Epithelial cell of proximal tubule (primary cell): Measurements from ENCODE around the gene ACD. TPM values are rescaled to one million over a fixed set of nuclear protein-coding genes. Genes with fewer than 3 reads are reported as not detected.
A peak's percentile ranks its signal among the peaks of the same experiment; 100 is the strongest.

Source experiments
- DNase-seq: peaks from one replicate; pipeline ENCODE4 v3.0.0-alpha.2; 2011; ENCODE audit warnings: low read depth
- H3K4me3 ChIP-seq: 2 replicates; pipeline ENCODE4 v1.5.1; 2011; ENCODE audit warnings: low read depth, mild to moderate bottlenecking, low read length
- total RNA-seq: library from RNA; depleted of rRNA; stranded (reverse); fragments of >200 nt; gene quantifications from 2 replicates; pipeline ENCODE4 v1.2.3, GENCODE V29; 2015
- TF ChIP-seq, protein P1 (sequence below): conservative IDR thresholded peaks from 2 replicates; pipeline ENCODE4 v1.5.1; 2012; ENCODE audit warnings: low read depth, mild to moderate bottlenecking, low read length

The ACD gene
- total RNA-seq, 1 donor from 2014 or later, result 71.6 TPM

DNA sequence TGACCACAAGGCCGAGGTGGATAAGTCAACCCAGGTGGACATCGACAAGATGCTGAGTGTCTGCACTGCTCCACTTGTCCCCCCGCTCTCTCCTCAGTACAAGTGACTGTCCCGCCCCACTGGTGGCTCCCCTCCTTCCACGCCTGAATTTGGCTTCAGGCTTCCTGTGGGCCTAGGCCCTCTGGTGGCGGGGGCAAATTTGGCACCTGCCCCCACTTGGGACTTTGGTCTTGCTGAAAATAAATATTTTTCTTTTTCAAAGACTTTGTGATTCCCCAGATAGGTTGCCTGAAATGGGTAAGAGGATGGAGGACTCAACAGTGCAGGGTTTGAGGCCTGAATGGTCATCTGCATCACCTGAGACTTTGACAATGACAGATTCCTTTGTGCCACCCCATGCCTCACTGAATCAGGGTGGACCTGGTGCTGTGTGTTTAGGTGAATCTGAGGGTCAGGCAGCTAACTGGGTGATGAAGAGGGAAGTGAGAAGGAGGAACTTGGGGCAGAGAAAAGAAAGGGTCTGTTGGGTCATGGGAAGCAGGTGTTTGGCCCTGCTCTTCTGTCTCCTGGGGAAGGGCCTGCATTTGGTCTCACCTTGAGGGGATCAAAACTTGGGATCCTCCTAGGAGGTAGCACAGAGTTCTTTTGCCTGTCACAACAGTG is 8.6 kb upstream of the ACD start:
- TF ChIP-seq, protein P1, sequence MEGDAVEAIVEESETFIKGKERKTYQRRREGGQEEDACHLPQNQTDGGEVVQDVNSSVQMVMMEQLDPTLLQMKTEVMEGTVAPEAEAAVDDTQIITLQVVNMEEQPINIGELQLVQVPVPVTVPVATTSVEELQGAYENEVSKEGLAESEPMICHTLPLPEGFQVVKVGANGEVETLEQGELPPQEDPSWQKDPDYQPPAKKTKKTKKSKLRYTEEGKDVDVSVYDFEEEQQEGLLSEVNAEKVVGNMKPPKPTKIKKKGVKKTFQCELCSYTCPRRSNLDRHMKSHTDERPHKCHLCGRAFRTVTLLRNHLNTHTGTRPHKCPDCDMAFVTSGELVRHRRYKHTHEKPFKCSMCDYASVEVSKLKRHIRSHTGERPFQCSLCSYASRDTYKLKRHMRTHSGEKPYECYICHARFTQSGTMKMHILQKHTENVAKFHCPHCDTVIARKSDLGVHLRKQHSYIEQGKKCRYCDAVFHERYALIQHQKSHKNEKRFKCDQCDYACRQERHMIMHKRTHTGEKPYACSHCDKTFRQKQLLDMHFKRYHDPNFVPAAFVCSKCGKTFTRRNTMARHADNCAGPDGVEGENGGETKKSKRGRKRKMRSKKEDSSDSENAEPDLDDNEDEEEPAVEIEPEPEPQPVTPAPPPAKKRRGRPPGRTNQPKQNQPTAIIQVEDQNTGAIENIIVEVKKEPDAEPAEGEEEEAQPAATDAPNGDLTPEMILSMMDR, result no peak
- no peak overlapping the region for H3K4me3 ChIP-seq
- no peak for DNase-seq

DNA sequence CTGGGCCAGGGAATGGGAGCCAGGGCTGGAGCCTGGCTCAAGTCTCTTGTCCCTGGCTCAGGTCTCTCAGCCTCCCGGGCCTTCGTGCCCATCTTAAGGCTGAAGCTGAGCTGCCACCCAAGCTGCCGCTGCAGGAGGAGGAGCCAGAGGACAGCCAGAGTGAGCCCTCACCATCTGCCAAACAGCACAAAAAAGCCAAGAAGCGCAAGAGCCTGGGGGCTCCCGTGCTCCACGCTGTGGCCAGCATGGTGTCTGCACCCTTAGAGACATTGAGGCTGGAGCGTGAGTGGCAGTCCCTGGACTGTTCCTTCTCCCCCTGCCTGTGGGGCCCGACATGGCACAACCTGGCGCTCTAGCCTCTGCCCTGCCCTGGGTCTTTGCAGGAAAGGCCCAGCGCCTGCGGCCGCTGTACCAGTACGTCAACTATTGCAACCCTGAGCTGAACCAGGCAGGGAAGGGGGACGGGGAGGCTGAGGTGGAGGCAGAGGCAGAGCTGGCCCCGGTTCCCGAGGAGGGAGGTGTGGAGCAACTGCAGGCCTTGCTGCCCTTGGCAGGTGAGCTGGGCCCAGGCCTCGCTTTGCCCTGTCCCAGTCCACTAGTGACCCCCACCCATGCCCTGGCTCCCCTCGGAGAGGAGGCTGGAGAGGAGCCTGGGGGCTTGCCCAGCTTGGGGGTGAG is 7.9 kb upstream of the ACD start:
- TF ChIP-seq, protein P1, result peak; percentile 89
- H3K4me3 ChIP-seq, result peak overlapping the region; percentile 79
- peak; percentile 52 for DNase-seq

DNA sequence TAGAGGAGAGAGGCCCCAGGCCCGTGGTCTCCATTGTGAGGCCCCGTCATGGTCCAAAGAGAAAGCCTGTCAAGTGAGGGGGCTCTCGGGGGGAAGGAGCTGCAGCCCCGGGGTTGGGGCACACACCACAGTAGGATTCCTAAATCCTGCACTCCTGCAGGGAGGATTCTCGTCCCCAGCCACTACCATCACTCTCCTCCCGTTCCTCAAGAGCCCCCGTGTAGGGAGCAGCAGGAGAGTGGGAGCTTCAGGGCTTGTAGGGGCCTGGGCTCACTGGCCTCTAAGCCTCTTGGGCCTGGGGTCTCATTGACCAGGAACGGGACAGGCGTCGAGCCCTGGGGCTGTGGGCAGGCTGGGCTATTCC is 7.4 kb upstream of the ACD start:
- DNase-seq, result no peak
- H3K4me3 ChIP-seq, result peak overlapping the region; percentile 79
- TF ChIP-seq, protein P1, result no peak

- peak within 1 kb of the TSS; percentile 79 for H3K4me3 ChIP-seq
- TF ChIP-seq, protein P1, result no peak
- no peak for DNase-seq
Measured at GRCh38 chr16:67666559-67667452, 6.7 kb upstream of the ACD start, which contains the start of the genes C16orf86 and ENKD1. Gene C16orf86, plus strand, starts transcription at chr16:67666814. Its CDS starts 157 bp downstream, at chr16:67666971. Gene ENKD1, minus strand, starts transcription at chr16:67666750. Its CDS starts 308 bp downstream, at chr16:67666442.

DNA sequence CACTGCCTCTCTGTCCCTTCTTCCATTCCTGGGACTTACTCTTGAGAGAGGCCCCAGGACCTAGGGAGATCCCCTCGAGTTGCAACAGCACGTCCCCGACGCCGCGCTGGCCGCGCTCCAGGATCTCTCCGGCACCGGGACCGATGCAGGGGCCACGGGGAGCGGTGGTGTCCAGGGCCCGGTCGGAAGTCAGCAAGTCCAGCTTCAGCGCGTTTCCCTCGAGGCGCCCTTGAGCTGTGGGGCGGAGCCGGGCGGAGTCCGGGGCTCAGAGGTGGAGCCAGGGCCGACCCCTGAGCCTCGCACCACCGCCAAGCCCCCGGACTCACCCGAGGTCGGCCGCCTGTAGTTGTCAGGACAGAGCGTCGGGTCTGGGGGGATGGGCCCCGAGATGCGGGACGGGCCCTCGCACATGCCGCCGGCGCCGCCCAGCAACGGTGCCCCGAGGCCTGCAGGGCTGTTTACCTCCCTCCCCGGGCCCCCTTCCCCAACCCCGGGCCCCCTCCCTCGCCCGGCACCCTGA is 6.0 kb upstream of the ACD start:
- no peak for DNase-seq
- H3K4me3 ChIP-seq, result peak overlapping the region; percentile 79
- TF ChIP-seq, protein P1, result no peak

DNA sequence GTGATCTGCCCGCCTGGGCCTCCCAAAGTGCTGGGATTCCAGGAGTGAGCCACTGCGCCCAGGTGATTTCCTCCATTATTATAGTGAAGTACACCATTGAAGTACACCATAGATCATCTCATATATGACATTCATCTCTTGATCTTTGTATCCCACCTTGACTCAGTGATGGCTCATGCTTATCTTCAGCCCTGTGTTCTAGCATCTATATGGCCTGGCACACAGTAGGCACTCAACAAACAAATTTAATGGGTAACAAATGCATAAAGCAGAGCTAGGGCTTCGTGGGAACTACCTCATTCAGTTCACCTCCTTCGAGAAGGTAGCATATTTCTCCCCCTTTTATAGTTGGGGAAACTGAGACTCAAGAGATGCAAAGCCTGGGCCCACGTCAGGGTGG is 5.5 kb upstream of the ACD start:
- TF ChIP-seq, protein P1, result no peak
- H3K4me3 ChIP-seq, result peak overlapping the region; percentile 79
- DNase-seq, result no peak
